ENCODE measurements around the gene CST3. TPM values are rescaled to one million over a fixed set of nuclear protein-coding genes. Genes with fewer than 3 reads are reported as not detected.

The CST3 gene
- polyA plus RNA-seq, 1 donor from 2014 or later, result 54.6 TPM

- H3K4me3 ChIP-seq (ENCODE audit: low read length), result no peak overlapping the region
These were observed 8.5 kb upstream of the CST3 start for GRCh38 chr20:23646106-23646873.

GRCh38 chr20:23645575-23645974, 7.8 kb upstream of the CST3 start:
- Histone ChIP-seq H3K9me3 (ENCODE audit: low read length) (no peaks in the 10 kb centered on the region), H3K27me3 (ENCODE audit: insufficient read depth, low read depth, low read length) (no peaks in the 10 kb centered on the region), H3K36me3 (ENCODE audit: insufficient read depth, low read length) (no peaks in the 10 kb centered on the region), H3K4me3 (ENCODE audit: low read length) (no peak overlapping the region), H3K27ac (ENCODE audit: low read length) (no peak overlapping the region), H2AFZ (ENCODE audit: low read depth, low read length) (no peak overlapping the region), H3K9me2 (ENCODE audit: insufficient read depth, low read length) (no peaks in the 10 kb centered on the region), H3F3A (ENCODE audit: insufficient read depth, low read length, poor library complexity, severe bottlenecking) (no peaks in the 10 kb centered on the region), H4K20me1 (ENCODE audit: insufficient read depth) (no peaks in the 10 kb centered on the region), H3K79me2 (replicated peaks; ENCODE audit: insufficient read depth, low read length) (no peaks in the 10 kb centered on the region), H3K4me2 (ENCODE audit: low read length) (no peak overlapping the region), H3K9ac (ENCODE audit: low read length) (no peak overlapping the region)
- no peak for TF ChIP-seq REST (IDR thresholded peaks at IDR 0.05; ENCODE audit: borderline replicate concordance)
- TF ChIP-seq CTCF (IDR thresholded peaks at IDR 0.05; ENCODE audit: poor library complexity, severe bottlenecking), result no peak
- no peak for TF ChIP-seq SMC3 (conservative IDR thresholded peaks at IDR 0.05; ENCODE audit: poor library complexity)
- no peak for TF ChIP-seq POLR2AphosphoS5 (IDR thresholded peaks at IDR 0.05)
- no peak for TF ChIP-seq RAD21 (conservative IDR thresholded peaks at IDR 0.05)
- no peak for TF ChIP-seq TAF1 (IDR thresholded peaks at IDR 0.05; ENCODE audit: low read depth)

More at GRCh38 chr20:23646106-23646873, 8.5 kb upstream of the CST3 start:
- Histone ChIP-seq H3K9ac (ENCODE audit: low read length) (no peak overlapping the region), H3K36me3 (ENCODE audit: insufficient read depth, low read length) (no peaks in the 10 kb centered on the region), H3K4me2 (ENCODE audit: low read length) (no peak overlapping the region), H3K27ac (ENCODE audit: low read length) (no peak overlapping the region), H2AFZ (ENCODE audit: low read depth, low read length) (no peak overlapping the region), H3K27me3 (ENCODE audit: insufficient read depth, low read depth, low read length) (no peaks in the 10 kb centered on the region), H3K9me2 (ENCODE audit: insufficient read depth, low read length) (no peaks in the 10 kb centered on the region), H3K79me2 (replicated peaks; ENCODE audit: insufficient read depth, low read length) (no peaks in the 10 kb centered on the region), H3K9me3 (ENCODE audit: low read length) (no peaks in the 10 kb centered on the region), H3F3A (ENCODE audit: insufficient read depth, low read length, poor library complexity, severe bottlenecking) (no peaks in the 10 kb centered on the region), H4K20me1 (ENCODE audit: insufficient read depth) (no peaks in the 10 kb centered on the region)
- TF ChIP-seq SMC3 (conservative IDR thresholded peaks at IDR 0.05; ENCODE audit: poor library complexity) (no peak), POLR2AphosphoS5 (IDR thresholded peaks at IDR 0.05) (no peak), CTCF (IDR thresholded peaks at IDR 0.05; ENCODE audit: poor library complexity, severe bottlenecking) (no peak), RAD21 (conservative IDR thresholded peaks at IDR 0.05) (no peak), MXI1 (conservative IDR thresholded peaks at IDR 0.05; ENCODE audit: poor library complexity, severe bottlenecking) (no peak), REST (IDR thresholded peaks at IDR 0.05; ENCODE audit: borderline replicate concordance) (no peak), TAF1 (IDR thresholded peaks at IDR 0.05; ENCODE audit: low read depth) (no peak), EP300 (conservative IDR thresholded peaks at IDR 0.05; ENCODE audit: poor library complexity, severe bottlenecking) (no peak), EZH2 (IDR thresholded peaks at IDR 0.05; ENCODE audit: borderline replicate concordance, insufficient read depth, low read length, poor library complexity, severe bottlenecking) (no peak)
